HG03457 (cell line): ENCODE data around the gene FSTL4.

Experiments used
- ATAC-seq: cut with Tn5 transposase; IDR thresholded peaks from one replicate; pipeline ENCODE4 v1.9.1; 2021; ENCODE audit warnings: moderate number of reproducible peaks; ENCODE audit not compliant: unreplicated experiment

FSTL4 gene

DNA sequence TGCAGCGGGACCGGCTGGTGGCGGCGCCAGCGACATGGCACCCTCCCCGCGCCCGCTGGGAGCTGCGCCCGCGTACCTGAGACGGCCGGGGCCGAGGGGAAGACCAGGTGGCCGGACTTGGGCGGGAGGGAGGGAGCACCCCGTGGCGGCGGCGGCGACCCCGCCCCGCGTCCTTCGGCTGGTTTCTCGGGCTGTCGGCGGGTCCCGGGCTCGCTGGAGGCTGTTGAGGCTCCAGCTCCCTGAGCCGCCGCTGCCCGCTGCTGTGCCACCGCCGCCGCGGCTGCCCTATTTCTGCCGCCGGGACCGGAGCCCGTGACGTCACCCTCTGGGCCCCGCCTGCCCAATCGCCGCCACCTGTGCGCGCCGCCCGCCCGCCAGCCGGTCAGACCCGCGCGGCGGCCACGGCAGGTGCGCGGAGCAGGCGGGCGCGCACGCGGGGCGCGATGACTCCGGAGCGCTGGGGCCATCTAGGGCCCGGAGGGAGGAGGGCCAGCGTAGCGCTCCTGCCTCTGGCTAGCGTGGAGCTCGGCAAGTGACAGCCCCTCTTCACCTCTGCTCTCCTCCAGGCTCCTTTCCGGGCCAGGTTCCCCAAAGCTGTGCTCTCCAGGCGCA, at the start of gene FSTL4:
Gene FSTL4, minus strand, starts transcription at position 293 of the 612 bp plus-strand sequence.
- ATAC-seq = no peak

DNA sequence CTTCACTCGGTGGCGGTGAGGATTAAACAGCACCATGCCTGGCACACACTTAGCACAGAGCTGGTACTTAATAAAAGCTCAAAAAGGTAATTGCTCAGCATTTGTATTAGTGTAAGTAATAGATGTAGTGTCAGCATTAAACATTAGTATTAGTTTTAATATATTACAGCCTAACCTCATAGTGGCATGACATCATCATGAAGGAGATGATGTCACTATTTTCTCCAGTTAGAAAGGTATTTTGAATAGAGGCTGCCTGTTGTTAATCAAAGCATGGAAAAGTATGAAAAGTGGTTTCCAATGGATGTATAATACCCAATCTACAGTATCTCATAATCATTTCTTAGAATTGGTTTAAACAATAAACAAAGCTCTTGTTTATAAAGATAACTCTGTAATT, 49.0 kb upstream of the FSTL4 start:
- no peak for ATAC-seq

DNA sequence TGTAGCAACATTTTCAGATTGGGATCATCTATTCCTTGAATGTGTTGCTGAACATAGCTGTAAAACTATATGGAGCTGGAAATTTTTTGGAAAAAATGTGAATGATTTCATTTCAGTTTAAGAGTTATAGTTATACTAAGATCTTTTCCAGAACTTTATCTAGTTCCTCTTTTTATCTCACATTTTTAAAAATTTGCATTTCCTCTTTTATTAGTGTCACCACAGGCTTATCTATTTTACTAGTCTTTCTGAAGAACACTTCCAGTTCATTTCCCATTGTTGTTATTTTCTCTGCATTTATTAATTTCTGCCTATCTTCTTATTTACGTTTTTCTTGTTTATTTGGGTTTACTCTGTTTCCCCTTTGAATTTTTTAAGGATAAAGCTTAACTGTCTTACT, 46.0 kb upstream of the FSTL4 start:
- ATAC-seq = no peak

DNA sequence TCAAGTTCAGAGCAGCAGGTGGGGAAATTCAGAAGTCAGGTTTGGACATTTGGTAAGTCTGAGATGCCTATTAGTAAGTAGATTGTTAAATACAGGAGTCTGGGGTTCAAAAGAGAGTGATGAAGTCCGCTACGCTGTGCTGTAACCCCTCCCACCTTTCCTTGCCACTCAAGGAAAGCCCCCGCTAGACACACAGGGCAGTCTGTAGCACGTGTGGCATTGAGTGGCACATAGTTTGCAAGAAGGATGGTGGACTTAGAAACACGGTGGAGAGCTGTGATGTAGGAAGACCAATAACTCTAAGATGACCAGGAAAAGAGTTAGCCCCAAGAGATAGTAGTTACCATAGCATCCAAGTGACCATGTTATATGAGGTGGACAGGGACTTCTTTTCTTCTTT, 44.7 kb upstream of the FSTL4 start:
- no peak for ATAC-seq

DNA sequence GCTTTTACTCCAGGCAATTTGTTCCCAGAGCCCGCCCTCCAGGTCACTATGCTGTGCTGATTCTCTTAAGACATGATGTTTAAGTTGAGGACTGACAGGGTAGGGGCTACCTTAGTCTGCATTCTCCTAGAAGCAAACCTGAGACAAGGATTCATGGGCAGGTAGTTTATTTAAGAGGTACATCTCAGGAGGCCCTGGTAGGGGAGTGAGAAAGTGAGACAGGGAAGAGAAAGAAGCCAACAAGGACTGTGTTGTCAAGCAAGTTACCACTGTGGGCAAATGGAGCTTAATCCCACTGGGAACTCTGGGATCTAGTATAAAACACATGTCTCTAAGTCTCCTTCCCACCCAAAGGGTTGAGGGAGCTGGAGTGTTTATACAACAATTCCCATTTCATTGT, 43.6 kb upstream of the FSTL4 start:
- ATAC-seq = no peak

DNA sequence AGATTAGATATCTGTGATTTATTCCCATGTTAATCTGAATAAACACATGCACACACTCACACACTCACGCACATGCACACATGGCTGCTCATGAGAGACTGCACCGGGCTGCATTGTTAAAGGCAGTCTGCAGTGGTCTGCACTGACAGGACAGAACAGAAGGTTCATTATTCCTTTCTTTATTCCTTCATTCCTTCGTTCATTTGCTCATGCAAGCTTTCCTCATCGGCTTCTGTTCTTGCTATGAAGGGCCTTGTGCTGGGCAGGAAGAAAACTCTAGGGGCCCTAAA, 41.4 kb upstream of the FSTL4 start:
- ATAC-seq = no peak

DNA sequence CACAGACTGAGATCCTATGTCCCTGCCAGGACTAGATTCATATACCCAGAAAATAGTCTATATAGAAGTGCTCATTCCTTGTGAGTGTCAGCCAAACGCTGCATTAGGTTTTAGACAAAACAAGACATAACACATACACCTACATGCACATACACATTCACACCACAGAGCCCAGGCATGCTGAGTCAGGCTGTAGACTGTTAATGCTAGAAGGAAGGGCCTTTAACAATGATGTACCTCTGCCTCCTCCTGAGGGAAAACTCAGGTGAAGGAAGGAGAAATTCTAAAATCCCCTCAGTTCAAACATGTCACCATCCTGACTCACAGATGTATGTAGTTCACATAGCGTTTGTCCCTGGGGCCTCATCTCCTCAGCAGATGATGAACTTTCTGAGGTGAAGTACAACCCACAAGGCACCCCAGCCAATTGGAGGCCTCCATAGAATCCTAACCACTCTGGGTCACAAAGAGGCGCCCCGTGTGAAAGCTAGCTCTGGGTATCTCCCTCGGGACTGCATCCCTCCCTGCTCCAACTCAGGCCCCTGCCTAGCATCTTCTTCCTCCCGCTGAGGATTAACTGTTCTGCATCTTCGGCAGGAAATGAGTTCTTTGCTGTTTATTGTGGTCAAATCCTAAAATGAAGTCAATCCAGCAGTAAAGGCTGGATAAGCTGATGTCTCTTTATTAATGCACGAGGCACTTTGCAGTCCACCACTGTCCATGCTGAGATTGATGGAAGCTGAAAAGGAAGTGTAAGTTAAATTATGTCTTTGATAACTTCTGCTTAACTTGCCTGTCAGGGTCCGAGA, 40.8 kb upstream of the FSTL4 start:
- ATAC-seq = no peak

DNA sequence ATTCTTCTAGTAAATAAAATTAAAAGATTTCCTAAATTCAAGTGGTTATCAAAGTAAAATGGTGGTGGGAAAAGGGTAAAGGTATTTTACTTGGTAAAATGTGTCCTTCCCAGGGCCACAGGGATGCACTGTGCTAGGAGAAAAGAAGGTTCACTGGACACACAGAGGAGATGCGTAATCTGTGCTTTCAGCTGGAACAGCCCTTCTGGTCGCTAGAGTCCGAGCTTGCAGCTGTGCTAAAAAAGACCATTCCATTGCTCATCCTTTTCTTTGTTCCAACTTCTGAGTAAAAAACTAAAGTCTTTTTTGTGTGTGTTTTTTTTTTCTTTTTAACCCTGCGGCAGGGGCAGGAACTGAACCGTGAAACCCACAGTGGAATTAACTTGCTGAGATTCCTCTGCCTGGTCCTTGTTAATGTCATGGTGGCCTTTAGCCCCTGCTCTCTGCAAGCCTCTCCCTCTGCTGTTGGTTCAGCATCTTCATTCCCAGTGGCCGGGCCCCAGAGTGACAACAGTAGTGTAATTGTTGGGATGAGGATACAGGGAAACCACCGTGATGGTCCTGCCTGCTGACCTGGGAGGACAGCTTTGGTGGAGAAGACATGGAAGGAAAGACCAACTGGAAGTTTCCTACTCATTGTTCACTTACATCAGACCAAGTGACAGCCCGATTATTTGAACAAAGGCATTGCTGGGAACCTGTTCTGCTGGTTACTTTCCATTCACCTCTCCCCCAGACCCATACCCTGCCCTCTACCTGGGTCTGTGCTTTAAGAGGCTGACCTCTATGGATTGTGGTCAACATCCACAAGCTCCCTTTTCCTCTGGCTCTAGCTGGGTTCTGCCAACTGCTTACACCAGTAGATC, 31.9 kb upstream of the FSTL4 start:
- no peak for ATAC-seq

DNA sequence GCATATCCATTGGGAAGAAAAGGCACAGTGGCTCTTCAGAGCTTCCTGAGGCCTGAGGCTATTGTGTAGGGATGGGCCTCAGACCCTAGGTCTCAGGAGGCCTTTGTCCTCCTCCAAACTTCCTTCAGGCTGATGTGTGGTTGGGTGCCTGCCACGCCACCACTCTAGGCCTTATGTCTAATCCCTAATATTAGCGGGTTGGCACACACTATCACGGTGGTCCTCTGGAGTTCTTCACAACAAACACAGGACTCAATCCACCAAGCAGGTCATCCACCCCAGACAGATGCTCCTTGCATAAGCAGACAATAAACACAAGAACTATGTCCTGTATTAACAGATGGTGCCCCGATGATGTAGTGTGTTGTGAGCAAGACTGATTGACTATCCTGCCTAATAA, 31.0 kb upstream of the FSTL4 start:
- no peak for ATAC-seq

DNA sequence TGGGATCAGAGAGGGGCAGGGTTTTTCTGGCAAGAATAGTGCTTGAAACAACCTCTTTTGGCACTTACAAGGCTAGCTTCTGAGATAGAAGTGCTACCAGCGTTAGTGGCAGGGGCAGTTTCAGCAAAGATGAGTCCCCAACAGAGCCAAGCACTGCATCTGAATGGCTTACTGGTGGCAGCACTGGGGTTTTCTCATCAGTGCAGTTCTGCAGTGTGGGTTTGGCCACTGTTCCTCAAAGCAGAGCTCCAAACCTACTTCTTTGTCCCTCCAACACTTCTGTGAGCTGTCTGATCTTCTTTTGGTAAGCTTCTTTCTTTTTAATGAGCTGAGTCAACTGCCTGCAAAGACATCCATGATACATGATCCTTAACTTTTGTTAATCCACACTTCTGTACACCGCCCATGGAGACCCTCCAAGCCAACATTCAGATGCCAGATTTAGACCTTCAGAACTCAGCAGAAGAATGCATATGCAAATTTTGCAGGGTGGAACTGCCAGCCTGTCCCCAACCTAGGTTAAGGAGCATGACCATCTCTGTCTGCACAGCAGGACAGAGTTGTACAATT, 29.9 kb upstream of the FSTL4 start:
- ATAC-seq = no peak

DNA sequence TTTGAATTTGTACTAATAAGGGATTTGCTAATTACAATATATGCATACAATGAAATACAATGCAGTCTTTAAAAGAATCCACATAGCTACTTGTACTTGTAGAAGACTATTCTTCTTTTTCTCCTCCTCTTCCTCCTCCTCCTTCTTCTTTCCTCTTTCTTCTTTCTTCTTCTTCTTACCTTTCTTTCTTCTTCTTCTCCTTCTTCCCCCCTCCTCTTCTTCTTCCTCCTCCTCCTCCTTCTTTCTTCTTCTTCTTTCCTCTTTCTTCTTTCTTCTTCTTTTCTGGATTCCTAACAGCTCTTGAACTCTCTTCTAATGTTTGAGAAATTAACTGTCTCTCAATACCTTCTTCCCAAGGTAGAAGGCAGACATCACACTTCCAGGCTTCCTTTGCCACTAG, 29.3 kb upstream of the FSTL4 start:
- no peak for ATAC-seq

DNA sequence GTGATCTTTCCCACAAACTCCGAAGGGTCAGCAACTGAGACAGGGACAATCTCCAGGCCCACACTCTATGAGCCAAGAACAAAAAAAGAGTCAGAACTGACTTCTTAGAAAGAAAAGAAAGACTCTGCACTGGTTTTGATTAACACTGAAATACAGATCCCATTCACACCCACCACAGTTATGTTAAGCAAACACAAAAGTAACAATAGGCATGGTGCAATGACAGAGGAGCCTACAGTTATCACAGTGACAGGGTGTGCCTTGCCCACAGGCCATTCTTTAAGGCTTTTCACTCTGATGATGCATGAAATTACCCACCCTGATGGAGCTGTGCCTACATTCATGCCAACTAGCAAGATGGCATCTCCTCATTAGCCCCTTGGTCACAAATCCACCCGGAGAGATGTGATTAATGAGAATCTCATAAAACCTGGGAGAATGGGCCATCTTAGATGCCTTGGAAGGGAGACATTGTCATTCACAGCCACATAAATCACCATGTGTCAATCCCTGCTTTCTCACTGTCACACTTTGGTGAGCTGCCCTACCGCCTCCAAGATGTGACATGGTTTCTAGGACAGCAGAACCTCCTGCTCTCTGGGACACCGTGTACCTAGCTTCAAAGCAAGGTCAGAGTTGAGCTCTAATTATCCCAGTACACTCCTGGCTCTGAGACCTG, 27.6 kb upstream of the FSTL4 start:
- no peak for ATAC-seq

DNA sequence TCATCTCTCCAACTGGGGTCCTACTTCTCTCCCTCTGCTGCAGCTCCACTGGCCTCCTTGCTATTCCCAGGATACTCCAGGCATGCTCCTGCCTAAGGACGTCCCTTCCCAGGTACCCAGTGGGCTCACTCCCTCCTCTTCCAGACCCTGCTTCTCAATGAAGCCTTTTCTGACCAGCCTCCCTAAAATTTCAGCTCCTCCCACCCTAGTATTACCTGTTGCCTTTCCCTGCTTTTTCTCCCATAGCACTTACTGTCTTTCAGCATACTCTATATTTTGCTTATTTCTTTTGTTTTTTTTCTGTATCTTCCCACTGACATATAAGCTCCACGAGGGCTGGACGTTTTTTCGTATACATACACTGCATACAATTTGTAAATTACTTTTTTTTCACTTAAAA, 26.1 kb upstream of the FSTL4 start:
- no peak for ATAC-seq

DNA sequence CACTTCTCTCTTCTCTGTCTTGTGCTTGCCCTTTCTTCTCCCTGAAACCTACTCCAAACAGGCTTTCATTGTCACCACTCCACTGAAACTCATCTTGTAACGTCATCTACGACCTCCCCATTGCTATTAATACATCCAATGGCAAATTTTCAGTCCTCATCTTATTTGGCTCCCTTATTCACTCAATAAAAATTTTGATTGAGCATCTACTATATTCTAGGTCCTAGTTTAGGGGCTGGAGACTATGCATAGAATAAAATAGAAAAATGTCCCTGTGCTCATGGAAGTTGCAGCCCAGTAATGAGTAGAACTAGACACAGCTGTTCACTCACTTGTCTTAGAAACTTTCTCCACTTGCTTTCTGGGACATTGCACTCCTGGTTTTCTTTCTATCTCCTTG, 24.9 kb upstream of the FSTL4 start:
- ATAC-seq = no peak

DNA sequence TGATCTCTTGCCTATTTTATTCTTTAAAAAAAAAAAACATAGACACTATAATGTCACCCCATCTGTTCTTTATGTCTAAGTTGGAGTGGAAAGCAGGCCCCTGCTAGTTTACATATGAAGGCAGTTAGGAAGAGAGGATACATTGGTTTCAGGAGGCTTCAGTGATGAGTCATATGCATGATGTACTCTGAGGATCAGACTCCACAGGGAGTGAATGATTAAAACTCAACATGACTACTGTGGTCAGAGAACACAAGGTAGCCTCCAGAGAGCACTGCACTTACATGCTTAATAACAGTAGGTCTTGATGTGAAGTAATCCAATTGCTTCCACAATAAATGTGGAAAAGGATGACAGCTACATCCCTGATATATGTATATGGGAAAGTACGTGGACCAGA, 22.7 kb upstream of the FSTL4 start:
- ATAC-seq = no peak

DNA sequence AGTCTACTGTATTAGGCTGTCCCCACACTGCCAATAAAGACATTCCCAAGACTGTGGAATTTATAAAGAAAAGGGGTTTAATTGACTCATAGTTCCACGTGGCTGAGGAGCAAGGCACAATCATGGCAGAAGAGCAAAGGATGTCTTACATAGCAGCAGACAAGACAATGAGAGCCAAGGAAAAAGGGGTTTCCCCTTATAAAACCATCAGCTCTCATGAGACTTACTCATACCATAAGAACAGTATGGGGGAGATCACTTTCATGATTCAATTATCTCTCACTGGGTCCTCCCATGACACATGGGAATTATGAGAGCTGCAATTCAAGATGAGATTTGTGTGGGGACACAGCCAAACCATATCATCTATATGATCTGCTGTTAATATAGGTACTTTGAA, 14.8 kb upstream of the FSTL4 start:
- no peak for ATAC-seq

DNA sequence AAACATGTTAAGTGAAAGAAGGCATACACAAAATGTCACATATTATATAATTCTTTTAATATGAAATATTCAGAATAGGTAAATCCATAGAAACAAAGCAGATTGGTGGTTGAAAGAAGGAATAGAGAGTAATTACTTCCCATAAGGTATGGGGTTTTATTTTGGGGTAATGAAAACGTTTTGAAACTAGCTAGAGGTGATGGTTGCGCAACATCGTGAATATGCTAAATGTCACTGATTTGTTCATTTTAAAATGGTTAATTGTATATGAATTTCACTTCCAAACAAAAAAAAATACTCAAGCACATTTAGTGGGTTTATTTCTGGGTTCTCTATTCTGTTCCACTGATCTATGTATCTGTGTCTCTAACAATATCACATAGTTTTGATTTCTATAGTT, 12.0 kb upstream of the FSTL4 start:
- ATAC-seq = no peak

DNA sequence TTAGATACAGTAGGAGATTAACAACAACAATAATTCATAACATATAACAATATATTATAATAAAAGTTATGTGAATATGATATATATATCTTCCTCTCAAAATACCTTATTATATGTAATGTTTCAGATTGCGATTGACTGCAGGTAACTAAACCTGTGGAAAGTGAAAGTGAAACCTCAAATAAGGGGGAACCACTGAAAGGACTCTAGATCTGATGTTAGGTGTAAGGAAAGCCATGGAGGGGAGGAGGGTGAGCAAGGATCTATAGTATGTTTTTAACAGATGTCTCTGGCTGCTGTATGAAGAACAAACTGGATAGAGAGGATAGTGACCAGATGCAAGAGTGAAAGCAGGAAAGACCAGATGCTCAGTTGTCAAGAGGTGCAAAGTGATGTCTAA, 5.8 kb upstream of the FSTL4 start:
- no peak for ATAC-seq

DNA sequence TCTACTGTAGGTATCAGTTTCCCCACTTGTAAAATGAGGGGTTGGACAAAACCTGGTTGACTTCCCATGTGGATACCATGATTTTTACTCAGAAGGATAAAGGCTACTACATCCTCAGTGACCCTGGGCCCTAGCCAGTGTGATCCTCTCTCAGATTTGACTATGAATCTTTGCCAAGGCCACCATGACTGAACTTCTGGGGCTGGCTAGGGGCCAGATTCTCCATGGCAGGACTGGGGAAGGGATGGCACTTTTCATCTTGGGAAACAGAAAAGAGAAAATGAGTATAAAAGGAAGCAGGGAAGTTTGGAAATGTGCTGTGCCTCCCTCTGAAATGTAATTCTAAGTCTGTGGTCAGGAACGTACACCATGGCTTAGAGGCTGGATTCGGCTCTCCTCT, 1.4 kb upstream of the FSTL4 start:
- ATAC-seq = no peak

DNA sequence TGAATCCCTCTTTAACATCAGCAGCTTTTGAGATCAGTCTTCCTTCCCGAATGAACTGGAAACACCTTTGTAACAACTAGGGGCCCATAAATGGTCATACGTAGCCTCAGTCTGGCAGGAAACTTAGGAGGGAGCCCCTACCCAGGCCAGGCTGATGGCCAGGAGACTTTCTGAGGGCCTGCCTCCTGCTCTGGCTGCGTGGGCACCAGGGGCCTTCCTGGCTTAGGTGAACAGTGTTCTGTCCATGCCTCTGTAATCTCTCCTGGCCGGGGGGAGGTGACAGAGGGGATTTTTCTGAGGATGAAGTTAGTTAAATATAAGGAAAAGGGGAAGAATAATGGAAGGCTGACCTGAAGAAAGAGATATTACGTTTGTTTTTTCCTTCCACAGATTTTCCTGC, 843 bp upstream of the FSTL4 start:
- no peak for ATAC-seq
